Activated T-cell treated with anti-CD3 and anti-CD28 coated beads for 48 hours (primary cell): ENCODE data around the gene POLE.

Experiments used
- DNase-seq: peaks from one replicate; pipeline ENCODE4 v3.0.0-alpha.2; 2020; ENCODE audit warnings: low read depth

The POLE gene

DNA sequence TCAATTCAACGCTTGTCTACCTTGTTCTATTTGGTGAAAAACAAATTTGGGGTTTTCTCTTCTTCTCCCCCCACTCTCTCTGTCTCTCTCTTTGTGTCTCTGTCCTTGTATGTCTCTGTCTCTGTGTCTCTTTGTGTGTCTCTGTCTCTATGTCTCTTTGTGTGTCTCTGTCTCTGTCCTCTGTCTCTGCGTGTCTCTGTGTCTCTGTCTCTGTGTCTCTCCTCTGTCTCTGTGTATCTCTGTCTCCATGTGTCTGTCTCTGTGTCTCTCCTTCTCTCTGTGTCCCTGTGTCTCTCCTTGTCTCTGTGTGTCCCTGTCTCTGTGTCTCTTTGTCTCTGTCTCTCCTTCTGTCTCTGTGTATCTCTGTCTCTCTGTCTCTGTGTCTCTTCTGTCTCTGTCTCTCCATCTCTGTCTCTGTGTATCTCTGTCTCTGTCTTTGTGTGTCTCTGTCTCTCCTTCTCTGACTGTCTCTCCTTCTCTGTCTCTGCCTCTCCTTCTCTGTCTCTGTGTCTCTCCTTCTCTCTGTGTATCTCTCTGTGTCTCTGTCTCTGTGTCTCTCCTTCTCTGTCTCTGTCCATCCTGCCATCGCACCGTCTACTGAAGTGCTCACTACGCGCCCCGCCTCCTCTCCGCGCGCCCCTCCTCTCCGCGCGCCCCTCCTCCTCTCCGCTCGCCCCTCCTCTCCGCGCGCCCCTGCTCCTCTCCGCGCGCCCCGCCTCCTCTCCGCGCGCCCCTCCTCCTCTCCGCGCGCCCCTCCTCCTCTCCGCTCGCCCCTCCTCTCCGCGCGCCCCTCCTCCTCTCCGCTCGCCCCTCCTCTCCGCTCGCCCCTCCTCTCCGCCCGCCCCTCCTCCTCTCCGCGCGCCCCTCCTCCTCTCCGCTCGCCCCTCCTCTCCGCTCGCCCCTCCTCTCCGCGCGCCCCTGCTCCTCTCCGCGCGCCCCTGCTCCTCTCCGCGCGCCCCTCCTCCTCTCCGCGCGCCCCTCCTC is 89.5 kb downstream of the POLE start:
- no peak for DNase-seq

DNA sequence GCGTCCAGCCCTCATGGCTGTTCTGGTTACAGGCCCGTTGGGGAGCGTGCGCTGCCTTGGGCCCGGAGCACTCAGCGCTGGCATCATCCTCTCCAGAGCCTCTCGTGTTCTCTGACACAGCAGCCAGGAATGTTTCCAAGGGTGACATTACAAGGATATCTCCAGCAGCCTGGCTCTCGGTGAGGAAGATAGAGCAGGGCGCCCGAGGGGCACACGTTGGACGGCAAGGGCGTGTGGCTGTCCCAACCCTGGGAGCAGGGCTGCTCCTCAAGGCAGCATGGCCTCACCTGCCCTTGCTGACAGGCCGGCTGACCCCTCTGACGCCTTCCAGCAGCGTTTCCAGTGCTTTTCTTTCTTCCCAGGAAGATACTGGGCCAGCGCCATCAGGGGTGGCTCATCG is 91.1 kb downstream of the POLE start:
- no peak for DNase-seq

DNA sequence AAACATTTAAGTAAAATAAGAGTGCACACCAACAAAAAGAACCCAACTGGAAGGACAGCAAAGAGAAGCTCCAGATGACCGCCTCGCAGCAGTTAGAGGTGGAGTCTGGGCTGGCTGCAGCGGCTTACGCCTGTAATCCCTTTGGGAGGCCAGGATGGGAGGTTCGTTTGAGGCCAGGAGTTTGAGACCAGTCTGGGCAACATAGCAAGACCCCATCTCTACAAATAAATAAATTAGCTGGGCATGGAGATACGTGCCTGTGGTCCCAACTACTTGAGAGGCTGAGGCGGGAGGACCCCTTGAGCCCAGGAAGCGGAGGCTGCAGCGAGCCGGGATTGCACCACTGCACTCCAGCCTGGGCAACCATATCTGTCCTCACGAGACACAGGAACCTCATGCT is 92.0 kb downstream of the POLE start:
- DNase-seq: no peak

DNA sequence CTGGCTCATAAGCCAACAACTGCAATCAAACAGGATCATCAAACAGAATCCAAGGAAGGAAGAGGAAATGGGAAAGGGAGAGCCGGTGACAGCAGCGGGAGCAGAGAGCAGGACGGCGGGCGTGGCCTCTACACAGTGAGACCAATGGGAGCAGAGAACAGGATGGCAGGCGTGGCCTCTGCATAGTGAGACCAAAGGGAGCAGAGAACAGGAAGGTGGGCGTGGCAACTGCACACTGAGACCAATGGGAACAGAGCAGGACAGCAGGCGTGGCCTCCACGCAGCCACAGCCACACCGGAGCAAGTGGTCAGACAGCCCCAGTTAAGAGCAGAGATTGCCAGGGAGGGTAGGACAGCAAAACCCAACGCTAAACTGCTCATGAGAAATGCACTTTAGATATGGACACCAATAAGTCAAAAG is 93.2 kb downstream of the POLE start:
- peak; percentile 23 for DNase-seq

DNA sequence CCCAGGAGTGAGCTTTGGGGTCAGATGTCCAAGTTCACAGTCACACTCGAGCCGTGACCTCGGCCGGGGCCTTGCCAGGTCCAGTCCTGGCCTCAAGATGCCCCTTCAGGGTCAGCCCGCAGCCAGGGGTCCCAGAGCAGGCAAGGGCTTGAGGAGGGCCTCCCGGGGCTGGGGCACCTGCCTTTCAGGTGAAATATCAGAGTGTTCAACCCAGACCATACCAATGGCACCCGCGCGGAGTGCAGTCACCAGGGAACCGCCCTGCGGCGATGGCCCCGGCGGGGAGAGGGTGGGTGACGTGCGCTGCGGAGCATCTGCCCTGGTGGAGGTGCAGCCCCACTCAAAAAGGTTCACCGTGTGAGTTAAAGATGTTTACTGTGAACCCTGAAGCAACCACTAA is 93.6 kb downstream of the POLE start:
- DNase-seq: no peak

DNA sequence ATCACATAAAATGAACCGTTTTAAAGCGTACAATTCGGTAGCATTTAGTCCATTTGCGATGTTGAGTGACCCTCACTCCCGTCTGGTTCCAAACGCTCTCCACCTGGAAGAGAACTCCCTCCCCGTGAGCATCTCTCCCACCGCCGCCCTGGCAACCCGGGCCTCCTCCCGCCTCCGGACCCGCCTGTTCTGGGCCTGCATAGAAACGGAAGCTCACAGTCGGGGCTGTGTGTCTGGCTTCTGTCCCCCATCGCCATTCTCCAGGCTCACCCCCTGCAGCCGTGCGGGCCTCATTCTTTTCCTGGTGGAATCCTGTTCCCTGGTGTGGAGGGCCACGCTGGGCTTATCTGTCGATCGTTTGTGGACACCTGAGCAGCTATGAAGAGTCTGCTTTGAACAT is 94.1 kb downstream of the POLE start:
- no peak for DNase-seq

DNA sequence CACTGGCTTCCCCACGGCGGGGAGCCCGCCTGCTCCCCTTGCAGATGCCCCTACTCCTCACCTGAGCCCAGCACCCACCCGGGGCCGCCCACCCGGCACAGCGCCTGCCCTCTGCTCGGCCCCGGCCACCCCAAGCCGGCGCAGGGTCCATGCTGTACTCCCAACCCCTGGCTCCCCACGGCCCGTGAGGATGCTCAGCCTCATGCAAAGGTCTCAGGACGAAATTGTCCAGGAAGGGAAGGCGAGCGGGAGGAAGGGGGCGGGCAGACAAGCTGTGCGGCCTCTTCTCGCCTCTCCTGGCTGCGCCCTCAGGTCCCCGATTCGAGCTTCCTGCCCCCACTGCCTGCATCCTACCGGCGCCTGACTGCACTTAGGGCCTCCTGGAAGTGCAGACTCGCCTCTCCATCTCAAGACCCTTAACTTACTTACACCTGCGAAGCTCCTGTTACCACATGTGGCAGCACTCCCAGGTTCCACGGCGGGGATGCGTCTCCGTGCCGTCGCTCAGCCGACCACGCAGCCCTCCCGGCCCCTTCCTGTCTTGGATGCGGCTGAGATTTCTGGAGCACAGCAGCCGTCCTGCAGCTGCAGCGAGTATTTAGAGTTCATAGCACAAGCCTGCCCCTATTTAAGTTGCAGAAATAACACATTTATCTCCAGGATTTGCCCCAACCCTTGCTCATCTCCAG is 94.7 kb downstream of the POLE start:
- no peak for DNase-seq

DNA sequence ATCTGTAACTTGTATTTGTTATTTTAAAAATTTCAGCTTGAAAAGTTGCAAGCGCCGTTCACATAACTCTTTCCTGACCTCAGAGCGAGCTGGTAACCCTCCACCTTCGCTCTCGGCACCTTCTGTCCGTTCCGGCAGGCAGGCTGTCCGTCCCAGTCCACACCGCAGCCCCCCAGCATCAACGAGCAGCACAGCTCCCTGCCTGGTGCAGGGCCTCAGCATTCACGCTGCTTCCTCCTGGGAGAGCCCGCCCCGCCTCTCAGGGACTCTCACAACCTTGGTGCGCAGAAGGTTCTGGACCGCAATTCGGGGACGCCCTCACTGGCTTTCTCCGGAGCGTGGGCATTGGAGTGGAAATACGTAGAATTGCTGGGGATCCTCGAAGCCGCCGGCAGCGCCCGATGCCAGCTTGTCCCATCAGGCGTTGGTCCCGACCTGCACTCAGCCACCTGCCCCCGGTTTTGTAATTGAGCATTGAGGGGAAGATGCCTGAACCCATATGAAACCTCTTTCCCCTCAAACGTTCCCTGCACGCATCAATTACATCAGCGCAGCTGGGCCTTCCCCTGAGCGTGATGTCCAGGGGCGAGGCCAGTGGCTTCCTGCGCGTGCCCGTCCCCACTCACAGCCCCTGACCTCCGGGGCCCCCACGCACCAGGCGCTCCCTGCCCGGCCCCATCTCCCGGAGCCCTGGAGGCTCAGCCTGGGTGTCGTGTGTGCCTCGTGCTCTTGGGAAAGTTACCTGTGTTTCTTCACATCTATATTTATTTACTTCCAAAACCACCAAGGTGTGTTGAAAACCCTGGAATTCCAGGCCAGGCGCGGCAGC is 95.8 kb downstream of the POLE start:
- no peak for DNase-seq

DNA sequence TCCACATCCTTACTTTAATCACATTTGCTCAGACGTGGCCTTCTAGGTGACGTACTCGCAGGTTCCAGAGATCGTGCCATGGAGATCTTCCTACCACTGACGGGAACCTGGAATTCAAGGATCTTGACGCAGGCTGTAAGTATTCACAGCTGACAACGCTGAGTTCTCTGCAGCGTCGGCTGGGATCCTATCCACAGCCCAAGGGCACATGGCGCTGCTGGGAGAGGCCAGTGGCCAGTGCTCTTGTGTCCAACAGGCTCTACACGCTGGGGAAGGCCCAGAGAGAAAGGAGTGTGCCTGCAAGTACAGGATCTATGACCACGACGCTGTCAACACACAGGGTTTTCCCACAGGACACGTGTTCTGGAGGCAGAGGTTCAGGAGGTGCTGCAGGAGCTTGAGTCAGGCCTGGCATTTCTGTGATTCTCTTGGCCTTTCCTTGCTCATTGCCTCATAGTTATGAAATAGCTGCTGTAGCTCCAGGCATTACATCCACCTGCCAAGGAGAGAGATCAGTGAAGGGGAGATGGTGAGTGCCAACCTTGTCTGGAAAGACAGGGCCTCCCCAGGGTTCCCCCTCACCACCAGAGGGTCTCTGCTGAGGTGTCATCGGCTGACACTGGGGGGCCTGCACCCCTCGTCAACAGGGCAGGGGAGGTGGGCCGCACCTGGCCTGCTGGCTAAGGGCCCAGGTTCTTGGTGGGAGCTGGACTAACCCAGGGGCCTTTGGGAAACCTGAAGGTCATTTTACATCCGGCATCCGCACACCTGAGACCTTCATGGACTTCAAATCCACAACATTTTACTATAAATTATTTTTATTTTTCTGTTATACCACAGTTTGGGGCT is 98.1 kb downstream of the POLE start:
- no peak for DNase-seq

DNA sequence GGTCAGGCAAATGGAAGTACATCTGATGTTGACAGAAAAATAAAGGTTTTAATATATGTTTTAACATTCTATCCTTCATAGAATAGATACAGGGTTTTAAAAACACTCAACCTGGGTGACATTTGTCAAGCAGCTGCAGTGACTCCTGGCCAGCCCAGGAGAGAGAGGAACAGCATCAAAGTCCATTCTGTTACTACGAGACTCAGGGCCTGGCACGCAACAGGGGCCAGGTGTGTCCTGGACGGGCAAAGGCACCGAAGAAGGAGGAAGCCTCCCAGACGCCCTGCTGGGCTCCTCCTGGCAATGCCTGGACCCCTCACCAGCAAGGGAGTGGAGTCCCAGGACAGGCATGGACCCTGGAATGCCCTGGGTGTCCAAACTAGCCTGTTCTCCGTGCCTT is 98.8 kb downstream of the POLE start:
- no peak for DNase-seq

DNA sequence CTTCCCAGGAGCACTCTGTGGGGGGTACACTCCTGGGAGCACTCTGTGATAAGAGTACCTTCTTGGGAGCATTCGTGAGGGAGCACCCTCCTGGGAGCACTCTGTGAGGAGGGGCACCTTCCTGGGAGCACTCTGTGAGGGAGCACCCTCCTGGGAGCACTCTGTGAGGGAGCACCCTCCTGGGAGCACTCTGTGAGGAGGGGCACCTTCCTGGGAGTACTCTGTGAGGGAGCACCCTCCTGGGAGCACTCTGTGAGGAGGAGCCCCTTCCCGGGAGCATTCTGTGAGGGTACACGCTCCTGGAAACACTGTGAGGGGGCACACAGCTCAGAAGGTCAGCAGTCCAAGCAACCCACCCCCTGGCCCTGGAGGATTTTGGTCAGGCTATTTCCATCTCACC is 99.4 kb downstream of the POLE start:
- no peak for DNase-seq

DNA sequence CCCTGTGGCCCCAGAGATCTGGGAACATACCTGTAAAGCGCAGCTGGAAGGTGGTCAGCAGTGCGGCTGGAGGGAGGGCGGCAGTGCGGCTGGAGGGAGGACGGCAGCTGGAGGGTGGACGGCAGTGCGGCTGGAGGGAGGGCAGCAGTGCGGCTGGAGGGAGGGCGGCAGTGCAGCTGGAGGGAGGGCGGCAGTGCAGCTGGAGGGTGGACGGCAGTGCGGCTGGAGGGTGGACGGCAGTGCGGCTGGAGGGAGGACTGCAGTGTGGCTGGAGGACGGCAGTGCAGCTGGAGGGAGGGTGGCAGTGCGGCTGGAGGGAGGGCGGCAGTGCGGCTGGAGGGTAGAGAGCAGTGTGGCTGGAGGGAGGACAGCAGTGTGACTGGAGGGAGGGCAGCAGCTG is 100.2 kb downstream of the POLE start:
- no peak for DNase-seq

DNA sequence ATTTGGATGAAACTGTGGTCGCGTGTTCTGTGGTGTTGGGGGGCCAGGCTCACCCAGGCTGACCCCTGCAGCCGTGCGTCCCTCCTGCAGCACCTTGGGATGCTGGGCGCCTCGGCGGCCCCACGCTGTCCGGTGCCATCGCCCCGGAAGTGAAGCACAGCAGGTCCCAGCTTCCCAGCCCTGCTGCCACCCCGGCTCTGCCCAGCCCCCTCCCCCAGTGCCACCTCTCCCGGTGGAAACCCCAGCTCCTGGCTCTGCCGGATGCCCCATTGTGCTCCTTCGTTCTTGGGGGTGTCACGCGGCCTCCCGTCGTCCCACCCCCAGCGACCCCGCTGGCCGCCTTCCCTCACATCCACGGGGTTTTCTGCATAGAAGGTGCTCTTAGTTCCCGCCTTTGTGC is 102.0 kb downstream of the POLE start:
- DNase-seq: no peak

DNA sequence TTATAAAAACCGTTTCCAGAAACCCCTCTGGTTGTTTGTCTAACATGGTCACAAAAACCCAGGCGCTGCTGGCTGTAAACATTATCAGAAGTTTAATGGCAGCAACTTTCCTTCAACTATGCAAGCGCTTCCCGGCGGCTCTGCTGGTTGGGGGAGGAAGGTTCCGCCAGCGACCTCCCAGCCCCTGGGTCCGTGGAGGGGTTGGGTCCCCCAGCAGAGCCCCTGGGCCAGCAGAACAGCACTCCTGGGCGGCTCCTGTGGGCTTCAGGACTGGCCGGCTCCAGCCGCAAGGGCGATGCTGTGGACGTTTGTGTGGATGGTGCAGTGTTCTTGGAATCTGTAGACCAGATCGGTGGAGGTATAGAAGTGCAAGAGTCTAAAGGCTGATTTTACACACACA is 102.7 kb downstream of the POLE start:
- no peak for DNase-seq

DNA sequence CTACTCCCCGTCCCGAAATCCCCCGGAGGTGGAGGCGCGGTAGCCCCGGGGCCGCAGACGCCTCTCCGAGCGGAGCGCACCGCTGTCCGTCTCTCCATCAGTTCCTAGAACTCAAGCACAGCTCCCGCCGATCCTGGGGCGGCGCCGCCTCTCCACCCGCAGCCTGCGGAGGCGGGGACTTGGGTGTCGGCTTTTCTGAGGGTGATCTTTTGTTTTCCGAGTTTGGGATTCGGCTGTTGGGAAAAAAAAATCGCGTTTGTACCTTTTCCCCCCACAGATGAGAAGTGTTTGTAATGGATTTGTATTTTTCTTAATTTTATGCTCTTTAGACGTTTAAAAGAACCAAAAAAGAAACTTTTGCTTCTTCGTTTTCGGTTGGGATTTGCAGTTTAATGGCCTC is 103.4 kb downstream of the POLE start:
- no peak for DNase-seq

DNA sequence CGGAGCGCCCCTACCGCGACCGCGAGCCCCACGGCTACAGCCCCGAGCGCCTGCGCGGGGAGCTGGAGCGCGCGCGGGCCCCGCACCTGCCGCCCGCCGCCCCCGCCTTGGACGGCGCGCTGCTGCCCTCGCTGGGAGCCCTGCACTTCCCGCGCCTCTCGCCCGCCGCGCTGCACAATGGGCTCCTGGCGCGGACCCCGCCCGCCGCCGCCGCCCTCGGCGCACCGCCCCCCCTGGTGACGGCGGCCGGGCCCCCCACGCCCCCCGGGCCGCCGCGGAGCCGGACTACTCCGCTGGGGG is 103.8 kb downstream of the POLE start:
- DNase-seq: no peak

DNA sequence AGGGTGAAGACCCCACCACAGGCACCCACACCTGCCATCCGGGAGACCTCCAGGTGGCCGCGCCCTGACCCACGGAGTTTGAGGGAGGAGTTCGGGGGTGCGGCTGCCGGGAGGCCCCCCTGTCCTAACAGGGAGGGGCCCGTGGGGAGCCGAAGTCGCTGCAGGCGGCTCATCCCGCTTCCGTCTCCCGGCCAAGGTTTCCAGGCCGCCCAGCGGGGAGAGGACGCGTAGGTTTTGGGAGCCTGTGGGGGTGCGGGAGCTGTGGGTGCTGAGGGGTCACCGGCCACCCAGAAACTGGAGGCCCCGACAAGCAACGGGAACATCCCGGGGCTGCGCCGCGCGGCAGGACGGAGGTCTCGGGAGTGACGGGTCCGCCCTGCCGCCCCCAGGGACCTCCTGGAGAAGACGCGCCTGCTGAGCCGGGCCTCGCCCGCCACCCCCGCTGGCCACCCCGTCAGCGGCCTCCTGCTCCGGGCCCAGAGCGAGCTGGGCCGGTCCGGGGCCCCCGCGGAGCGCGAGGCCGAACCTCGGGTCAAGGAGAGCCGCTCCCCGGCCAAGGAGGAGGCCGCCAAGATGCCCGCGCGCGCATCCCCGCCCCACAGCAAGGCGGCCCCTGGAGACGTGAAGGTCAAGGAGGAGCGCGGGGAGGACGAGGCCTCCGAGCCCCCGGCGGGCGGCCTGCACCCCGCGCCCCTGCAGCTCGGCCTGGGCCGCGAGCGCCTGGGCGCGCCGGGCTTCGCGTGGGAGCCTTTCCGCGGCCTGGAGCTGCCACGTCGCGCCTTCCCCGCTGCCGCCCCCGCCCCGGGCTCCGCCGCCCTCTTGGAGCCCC is 104.3 kb downstream of the POLE start:
- DNase-seq: no peak

DNA sequence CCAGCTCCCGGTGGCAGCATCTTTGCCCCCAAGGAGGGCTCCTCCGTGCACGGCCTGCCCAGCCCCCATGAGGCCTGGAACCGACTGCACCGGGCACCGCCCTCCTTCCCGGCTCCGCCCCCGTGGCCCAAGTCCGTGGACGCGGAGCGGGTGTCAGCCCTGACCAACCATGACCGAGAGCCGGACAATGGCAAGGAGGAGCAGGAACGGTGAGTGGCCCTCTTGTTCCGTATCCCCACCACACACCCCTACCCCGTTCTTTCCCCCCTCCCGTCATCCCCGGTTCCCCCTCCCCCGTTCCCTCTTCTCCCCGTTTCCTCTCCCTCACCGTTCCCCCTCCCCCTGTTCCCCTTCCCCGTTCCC is 105.1 kb downstream of the POLE start:
- no peak for DNase-seq

DNA sequence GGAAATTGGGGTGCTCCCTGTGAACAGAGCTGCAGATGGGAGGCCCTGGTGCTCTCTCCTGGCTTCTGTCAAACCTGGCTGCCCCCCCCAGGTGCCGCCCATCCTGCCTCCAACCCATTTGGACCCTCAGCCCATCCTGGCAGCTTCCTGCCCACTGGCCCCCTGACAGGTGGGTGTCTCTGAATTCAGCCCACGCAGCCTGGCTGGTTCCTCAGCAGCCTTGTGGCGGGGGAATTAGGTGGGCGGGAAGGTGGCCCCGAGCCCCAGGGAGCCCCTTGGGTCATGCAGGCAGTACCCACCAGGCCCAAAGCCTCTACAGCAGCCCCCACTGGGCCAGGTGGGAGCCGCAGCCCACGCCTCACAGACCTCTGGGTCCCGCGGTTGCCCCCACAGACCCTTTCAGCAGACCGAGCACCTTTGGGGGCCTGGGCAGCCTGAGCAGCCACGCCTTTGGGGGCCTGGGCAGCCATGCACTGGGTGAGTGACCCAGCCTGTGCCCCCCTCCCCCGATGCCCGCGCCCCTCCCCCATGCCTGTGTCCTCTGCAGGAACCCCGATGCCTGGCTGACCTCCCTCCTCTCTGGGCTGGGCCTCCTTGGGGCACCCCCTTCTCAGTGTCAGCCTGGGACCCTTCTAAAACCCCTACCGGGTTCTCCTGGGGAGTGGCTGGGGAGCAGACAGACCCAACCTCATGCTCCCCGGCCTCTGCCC is 105.6 kb downstream of the POLE start:
- no peak for DNase-seq

DNA sequence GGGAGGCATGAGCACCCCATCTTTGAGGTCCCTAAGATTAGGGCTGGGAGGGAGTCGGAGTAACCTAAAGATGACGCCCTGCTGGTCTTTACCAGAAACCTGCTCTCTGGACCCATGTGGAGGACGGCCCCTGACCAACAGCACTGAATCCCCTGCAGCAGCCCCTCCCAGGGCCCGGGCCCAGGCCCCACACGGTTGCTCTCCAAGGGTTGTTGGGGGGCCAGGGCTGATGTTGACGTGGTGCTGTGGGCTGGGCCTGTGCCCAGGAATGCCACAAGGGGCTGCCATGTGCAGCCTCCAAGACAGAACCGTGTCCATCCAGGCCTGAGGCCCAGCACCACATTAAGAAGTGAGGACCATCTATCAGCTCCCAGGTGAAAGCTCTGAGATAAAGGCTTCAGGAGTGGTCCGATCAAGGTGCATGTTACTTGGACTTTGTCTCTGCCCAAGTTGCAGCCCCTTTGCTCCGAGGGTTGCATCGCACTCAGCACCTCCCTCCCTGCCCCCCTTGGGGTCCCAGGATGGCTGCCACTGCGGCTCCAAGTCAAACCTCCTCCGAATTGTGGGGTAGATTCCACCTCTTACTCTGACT is 106.3 kb downstream of the POLE start:
- DNase-seq: no peak
